OCI-LY7 (cell line): ENCODE data around the gene ANAPC15. TPM values are rescaled to one million over a fixed set of nuclear protein-coding genes. Genes with fewer than 3 reads are reported as not detected.

Experiments
- BruUV-seq: library from RNA; stranded (reverse); fragments of 400-500 nt; replicated peaks from 2 replicates; lab custom pipeline; 2021; lab: Mats Ljungman, UMichigan
- CTCF ChIA-PET: fragments of 300-600 bp; sonication (Branson Sonifier 250); formaldehyde crosslinking; loops from one replicate; lab custom pipeline; 2022; ENCODE audit warnings: antibody characterized with exemption; ENCODE audit not compliant: unreplicated experiment; lab: Charles Lee
- POLR2A ChIA-PET: fragments of 300-600 bp; sonication (Branson Sonifier 250); formaldehyde crosslinking; loops from one replicate; lab custom pipeline; 2022; ENCODE audit warnings: antibody characterized with exemption; lab: Charles Lee
- DNase-seq: peaks from one replicate; pipeline ENCODE4 v3.0.0-alpha.2; 2015; ENCODE audit warnings: low spot score
- H2AFZ ChIP-seq: fragments of 200-600 bp; sonication (generic), shearing (Covaris generic); 2 replicates; pipeline ENCODE4 v1.6.1; 2014; ENCODE audit warnings: mild to moderate bottlenecking, antibody characterized with exemption, low read length, moderate library complexity
- H3K27ac ChIP-seq: fragments of 200-600 bp; sonication (generic); 2 replicates; pipeline ENCODE4 v1.5.1; 2014; ENCODE audit warnings: mixed run types, low read depth, mild to moderate bottlenecking, moderate library complexity, low read length, inconsistent platforms; ENCODE audit not compliant: poor library complexity, severe bottlenecking
- H3K36me3 ChIP-seq: fragments of 200-600 bp; sonication (generic); 2 replicates; pipeline ENCODE4 v1.6.1; 2014; ENCODE audit warnings: mild to moderate bottlenecking, antibody characterized with exemption, low read length, moderate library complexity, mixed read lengths; ENCODE audit not compliant: insufficient read depth
- H3K4me1 ChIP-seq: fragments of 200-600 bp; sonication (generic); 2 replicates; pipeline ENCODE4 v1.5.1; 2014; ENCODE audit warnings: mild to moderate bottlenecking, low read length; ENCODE audit not compliant: insufficient read depth, poor library complexity, severe bottlenecking
- H3K4me2 ChIP-seq: fragments of 200-600 bp; sonication (generic); 2 replicates; pipeline ENCODE4 v1.6.1; 2014; ENCODE audit warnings: mild to moderate bottlenecking, low read length
- H3K4me3 ChIP-seq: fragments of 200-600 bp; sonication (generic); 2 replicates; pipeline ENCODE4 v1.5.1; 2014; ENCODE audit warnings: mild to moderate bottlenecking, low read depth, low read length; ENCODE audit not compliant: poor library complexity, severe bottlenecking
- H3K79me2 ChIP-seq: fragments of 200-600 bp; sonication (generic); 2 replicates; pipeline ENCODE4 v1.6.1; 2016; ENCODE audit warnings: low read depth, mild to moderate bottlenecking, low read length, moderate library complexity, mixed read lengths; ENCODE audit not compliant: insufficient read depth
- H3K9me2 ChIP-seq: fragments of 200-600 bp; sonication (generic); 2 replicates; pipeline ENCODE4 v1.6.1; 2016; ENCODE audit warnings: mild to moderate bottlenecking, low read length, mixed read lengths; ENCODE audit not compliant: insufficient read depth
- H3K9me3 ChIP-seq: fragments of 200-600 bp; sonication (generic); 2 replicates; pipeline ENCODE4 v1.6.1; 2014; ENCODE audit warnings: mild to moderate bottlenecking, mixed run types, low read length, mixed read lengths
- H4K20me1 ChIP-seq: fragments of 200-600 bp; sonication (generic); 2 replicates; pipeline ENCODE4 v1.6.1; 2014; ENCODE audit warnings: mild to moderate bottlenecking, antibody characterized with exemption, low read length, moderate library complexity, mixed read lengths; ENCODE audit not compliant: insufficient read depth
- EZH2phosphoT487 ChIP-seq: fragments of 200-600 bp; sonication (generic); IDR thresholded peaks from 2 replicates; pipeline ENCODE4 v1.6.1; 2018; ENCODE audit warnings: low read depth, borderline replicate concordance, mild to moderate bottlenecking, mixed run types, antibody characterized with exemption, low read length, moderate library complexity, mixed read lengths
- intact Hi-C: fragments of 100-400 bp; cut with micrococcal nuclease; formaldehyde crosslinking; loops from one replicate; pipeline ENCODE4 v1.10.0; 2022; ENCODE audit not compliant: unreplicated experiment
- microRNA-seq: library from miRNA; unstranded; fragments of <30 nt; microRNA quantifications from one replicate; pipeline ENCODE4 v1.2.0, GENCODE V29; 2022; ENCODE audit warnings: borderline replicate concordance
- small RNA-seq: library from RNA; depleted of rRNA; stranded (forward); fragments of <200 nt; gene quantifications from one replicate; pipeline ENCODE3, GENCODE V24; 2014
- total RNA-seq, 2 experiments: library from RNA; depleted of rRNA in 1 of 2; stranded (reverse); fragments of >200 nt in 1 of 2; shearing (Covaris generic) in 1 of 2; gene quantifications; 2 replicates each; pipeline ENCODE4 v1.2.3, GENCODE V29; 2014 to 2022
- TF ChIP-seq, protein P1 (sequence below): fragments of 200-600 bp; sonication (generic); conservative IDR thresholded peaks from 2 replicates; pipeline ENCODE4 v1.5.1; 2014; ENCODE audit warnings: mild to moderate bottlenecking, antibody characterized with exemption, low read length, moderate library complexity, mixed read lengths

ANAPC15 gene
- total RNA-seq, 2 experiments from 2014 or later: 48.2 to 62.4 TPM

DNA sequence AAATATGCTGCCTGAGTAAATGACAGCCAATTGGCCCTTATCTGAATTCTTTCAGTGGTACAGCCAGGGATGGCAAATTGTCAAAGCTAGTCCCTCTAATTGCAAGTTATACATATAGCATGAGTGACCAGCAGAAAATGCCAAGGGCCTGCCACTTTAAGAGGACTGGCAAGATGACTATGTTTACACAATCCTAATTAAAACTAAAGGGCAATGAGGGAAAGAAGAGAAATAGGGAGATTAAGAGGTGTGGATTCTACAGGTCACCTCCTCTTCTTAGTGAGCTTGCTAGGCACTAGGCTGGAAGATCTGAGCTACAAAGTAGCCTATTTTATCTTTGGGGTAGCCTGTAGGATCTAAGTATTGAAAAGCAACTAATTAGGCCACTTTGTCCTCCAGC, 45.6 kb downstream of the ANAPC15 start:
- ChIA-PET POLR2A (interaction anchor here (0.7 to 1.4 kb wide), 3 partner anchors 9 to 24 kb away, joined by 3 to 4 read pairs (median 3); no protein-coding TSS in a partner anchor), CTCF (no interaction called here)
- H3K4me3 ChIP-seq: no peak overlapping the region
- H3K9me2 ChIP-seq: no peaks in the 10 kb centered on the region
- intact Hi-C loops: no loop called here
- H3K4me1 ChIP-seq: peaks cover 26% of the 10 kb centered on the region
- H3K9me3 ChIP-seq: no peaks in the 10 kb centered on the region
- H3K36me3 ChIP-seq: peaks cover 66% of the 10 kb centered on the region
- H2AFZ ChIP-seq: no peak overlapping the region
- no peak overlapping the region for H3K4me2 ChIP-seq
- BruUV-seq: no TSS peak
- TF ChIP-seq EZH2phosphoT487: no peak
- TF ChIP-seq, protein P1, sequence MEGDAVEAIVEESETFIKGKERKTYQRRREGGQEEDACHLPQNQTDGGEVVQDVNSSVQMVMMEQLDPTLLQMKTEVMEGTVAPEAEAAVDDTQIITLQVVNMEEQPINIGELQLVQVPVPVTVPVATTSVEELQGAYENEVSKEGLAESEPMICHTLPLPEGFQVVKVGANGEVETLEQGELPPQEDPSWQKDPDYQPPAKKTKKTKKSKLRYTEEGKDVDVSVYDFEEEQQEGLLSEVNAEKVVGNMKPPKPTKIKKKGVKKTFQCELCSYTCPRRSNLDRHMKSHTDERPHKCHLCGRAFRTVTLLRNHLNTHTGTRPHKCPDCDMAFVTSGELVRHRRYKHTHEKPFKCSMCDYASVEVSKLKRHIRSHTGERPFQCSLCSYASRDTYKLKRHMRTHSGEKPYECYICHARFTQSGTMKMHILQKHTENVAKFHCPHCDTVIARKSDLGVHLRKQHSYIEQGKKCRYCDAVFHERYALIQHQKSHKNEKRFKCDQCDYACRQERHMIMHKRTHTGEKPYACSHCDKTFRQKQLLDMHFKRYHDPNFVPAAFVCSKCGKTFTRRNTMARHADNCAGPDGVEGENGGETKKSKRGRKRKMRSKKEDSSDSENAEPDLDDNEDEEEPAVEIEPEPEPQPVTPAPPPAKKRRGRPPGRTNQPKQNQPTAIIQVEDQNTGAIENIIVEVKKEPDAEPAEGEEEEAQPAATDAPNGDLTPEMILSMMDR: no peak
- DNase-seq: no peak
- no peak overlapping the region for H3K27ac ChIP-seq
- peaks cover 16% of the 10 kb centered on the region for H4K20me1 ChIP-seq
- peaks cover 26% of the 10 kb centered on the region for H3K79me2 ChIP-seq

GRCh38 chr11:72061739-72062396, 50.6 kb downstream of the ANAPC15 start:
- H3K9me2 ChIP-seq: no peaks in the 10 kb centered on the region
- no peaks in the 10 kb centered on the region for H3K9me3 ChIP-seq
- no peaks in the 10 kb centered on the region for H4K20me1 ChIP-seq
- H3K4me2 ChIP-seq: peak overlapping the region; percentile 24; the same call in 1 of the 2 replicates
- no peak overlapping the region for H2AFZ ChIP-seq
- H3K36me3 ChIP-seq: peaks cover 46% of the 10 kb centered on the region
- CTCF ChIA-PET: no interaction called here
- H3K4me1 ChIP-seq: peaks cover 8% of the 10 kb centered on the region
- H3K79me2 ChIP-seq: peaks cover 4% of the 10 kb centered on the region; the same call in 1 of the 2 replicates
- POLR2A ChIA-PET: interaction anchor here (0.6 to 1.2 kb wide), 2 partner anchors 16 to 25 kb away, joined by 3 to 5 read pairs; no protein-coding TSS in a partner anchor
- intact Hi-C loops: no loop called here
- TF ChIP-seq, protein P1: no peak
- TF ChIP-seq EZH2phosphoT487: no peak
- DNase-seq: peak; percentile 24
- H3K4me3 ChIP-seq: no peak overlapping the region
- BruUV-seq: no TSS peak
- peak overlapping the region; percentile 9 for H3K27ac ChIP-seq

Small RNA genes within 50 kb of the gene (microRNA-seq; reads per million reads assigned to microRNA genes)
- gene MIR3165: 3.8 reads per million

Small RNA genes within 50 kb of the gene (small RNA-seq; reads per million reads assigned to genes)
- not detected for gene MIR3165

Other genes starting within 250 kb of the ANAPC15 start
- gene DEFB131B, start 234.2 kb downstream of the ANAPC15 start, total RNA-seq (2014; rRNA removed; shearing (Covaris generic)): not detected in 2 replicates
- gene DEFB131B, start 234.2 kb downstream of the ANAPC15 start, total RNA-seq (2022): not detected in 2 replicates
- 32.2 and 33.3 TPM in 2 replicates for gene XNDC1N, start 184.1 kb downstream of the ANAPC15 start, total RNA-seq (2014; rRNA removed; shearing (Covaris generic))
- 33.4 and 37.0 TPM in 2 replicates for gene XNDC1N, start 184.1 kb downstream of the ANAPC15 start, total RNA-seq (2022)
- 17.6 and 24.6 TPM in 2 replicates for gene RNF121, start 183.6 kb downstream of the ANAPC15 start, total RNA-seq (2014; rRNA removed; shearing (Covaris generic))
- gene RNF121, start 183.6 kb downstream of the ANAPC15 start, total RNA-seq (2022): 28.1 and 28.5 TPM in 2 replicates
- gene IL18BP, start 113.8 kb downstream of the ANAPC15 start, total RNA-seq (2014; rRNA removed; shearing (Covaris generic)): 4.2 and 5.7 TPM in 2 replicates
- gene IL18BP, start 113.8 kb downstream of the ANAPC15 start, total RNA-seq (2022): 10.3 and 12.4 TPM in 2 replicates
- 159 and 160 TPM in 2 replicates for gene NUMA1, start 32.2 kb downstream of the ANAPC15 start, total RNA-seq (2014; rRNA removed; shearing (Covaris generic))
- gene NUMA1, start 32.2 kb downstream of the ANAPC15 start, total RNA-seq (2022): 148 and 172 TPM in 2 replicates
- 15.3 and 21.1 TPM in 2 replicates for gene LRRC51, start 31.8 kb downstream of the ANAPC15 start, total RNA-seq (2014; rRNA removed; shearing (Covaris generic))
- 9.9 and 10.8 TPM in 2 replicates for gene LRRC51, start 31.8 kb downstream of the ANAPC15 start, total RNA-seq (2022)
- 50.7 and 64.1 TPM in 2 replicates for gene LAMTOR1, start 9.4 kb downstream of the ANAPC15 start, total RNA-seq (2014; rRNA removed; shearing (Covaris generic))
- gene LAMTOR1, start 9.4 kb downstream of the ANAPC15 start, total RNA-seq (2022): 58.6 and 61.8 TPM in 2 replicates
- gene TOMT, start 6.8 kb downstream of the ANAPC15 start, total RNA-seq (2014; rRNA removed; shearing (Covaris generic)): not detected in 2 replicates
- not detected in 2 replicates for gene TOMT, start 6.8 kb downstream of the ANAPC15 start, total RNA-seq (2022)
- not detected in 2 replicates for gene FOLR3, start 23.0 kb upstream of the ANAPC15 start, total RNA-seq (2014; rRNA removed; shearing (Covaris generic))
- not detected in 2 replicates for gene FOLR3, start 23.0 kb upstream of the ANAPC15 start, total RNA-seq (2022)
- gene FOLR1, start 79.4 kb upstream of the ANAPC15 start, total RNA-seq (2014; rRNA removed; shearing (Covaris generic)): not detected in 2 replicates
- not detected in 2 replicates for gene FOLR1, start 79.4 kb upstream of the ANAPC15 start, total RNA-seq (2022)
- gene FOLR2, start 104.1 kb upstream of the ANAPC15 start, total RNA-seq (2014; rRNA removed; shearing (Covaris generic)): 13.4 and 14.4 TPM in 2 replicates
- 12.8 and 14.6 TPM in 2 replicates for gene FOLR2, start 104.1 kb upstream of the ANAPC15 start, total RNA-seq (2022)
- gene INPPL1, start 112.1 kb upstream of the ANAPC15 start, total RNA-seq (2014; rRNA removed; shearing (Covaris generic)): 60.9 and 103 TPM in 2 replicates
- 195 and 216 TPM in 2 replicates for gene INPPL1, start 112.1 kb upstream of the ANAPC15 start, total RNA-seq (2022)
- not detected in 2 replicates for gene PHOX2A, start 131.5 kb upstream of the ANAPC15 start, total RNA-seq (2014; rRNA removed; shearing (Covaris generic))
- gene PHOX2A, start 131.5 kb upstream of the ANAPC15 start, total RNA-seq (2022): not detected in 2 replicates